ENCODE results near the gene MRPL28. TPM values are rescaled to one million over a fixed set of nuclear protein-coding genes. Genes with fewer than 3 reads are reported as not detected.
"Not testable (repeated sequence)": the region's sequence is repeated elsewhere in the genome, so short reads cannot be mapped to it uniquely, and the experiment has no call there.

The MRPL28 gene
- total and polyA plus RNA-seq, 10 donors, result 38.0 to 108 (median 55.8) TPM

DNA sequence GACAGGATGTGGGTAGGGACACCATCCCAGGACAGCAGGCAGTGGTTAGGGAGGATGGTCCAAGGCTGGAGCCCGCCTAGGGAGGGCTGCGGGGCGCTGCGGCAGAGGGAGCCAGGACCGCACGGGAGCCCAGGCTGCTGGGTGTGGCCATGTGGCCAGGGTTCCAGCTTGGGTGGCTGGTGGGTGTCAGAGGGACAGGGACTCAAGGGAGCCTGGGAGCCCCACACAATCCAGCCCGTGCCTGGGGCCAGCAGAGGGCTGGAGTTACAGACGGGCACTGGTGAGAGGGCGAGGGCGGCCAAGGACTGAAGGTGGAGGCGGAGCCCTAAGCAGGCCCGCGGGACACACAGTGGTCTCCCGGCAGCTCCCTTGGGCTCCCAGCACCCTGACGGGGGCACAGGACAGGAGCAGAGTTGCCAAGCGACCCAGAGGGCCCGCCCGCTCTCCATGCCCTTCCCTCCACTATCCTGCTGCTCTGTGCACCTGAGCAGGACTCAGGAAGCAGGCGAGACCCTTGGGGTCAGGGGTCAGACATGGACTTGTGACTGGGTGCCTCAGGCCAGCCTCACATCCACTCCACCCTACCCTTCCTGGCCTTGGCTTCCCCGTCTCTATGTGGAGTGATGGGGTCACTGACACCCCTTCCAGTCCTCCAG is 7.1 kb downstream of the MRPL28 start:
- intact Hi-C loops (cut with DNase I; ENCODE audit: low total_unique reads), result loop anchor here (5.0 kb wide), 1 partner anchor 256 kb away; no protein-coding TSS in a partner anchor
- Histone ChIP-seq H3K9me3 (no peaks in the 10 kb centered on the region), H3K36me3 (peaks cover 0 to 24% (median 21%) of the 10 kb centered on the region in 6 donors), H3K27ac (no peak overlapping the region), H3K27me3 (replicated peaks in 1 of 7) (peaks cover 0 to 28% (median 4%) of the 10 kb centered on the region in 7 donors), H3K4me1 (peaks cover 0 to 11% (median 3%) of the 10 kb centered on the region in 6 donors), H3K4me3 (no peak overlapping the region)
- DNase-seq, result peak; percentile 63
- 61 to 83% (median 62%) methylated on average over 10 to 20 of the region's 20 CpGs for WGBS, 5 donors
- TF ChIP-seq, protein P1, sequence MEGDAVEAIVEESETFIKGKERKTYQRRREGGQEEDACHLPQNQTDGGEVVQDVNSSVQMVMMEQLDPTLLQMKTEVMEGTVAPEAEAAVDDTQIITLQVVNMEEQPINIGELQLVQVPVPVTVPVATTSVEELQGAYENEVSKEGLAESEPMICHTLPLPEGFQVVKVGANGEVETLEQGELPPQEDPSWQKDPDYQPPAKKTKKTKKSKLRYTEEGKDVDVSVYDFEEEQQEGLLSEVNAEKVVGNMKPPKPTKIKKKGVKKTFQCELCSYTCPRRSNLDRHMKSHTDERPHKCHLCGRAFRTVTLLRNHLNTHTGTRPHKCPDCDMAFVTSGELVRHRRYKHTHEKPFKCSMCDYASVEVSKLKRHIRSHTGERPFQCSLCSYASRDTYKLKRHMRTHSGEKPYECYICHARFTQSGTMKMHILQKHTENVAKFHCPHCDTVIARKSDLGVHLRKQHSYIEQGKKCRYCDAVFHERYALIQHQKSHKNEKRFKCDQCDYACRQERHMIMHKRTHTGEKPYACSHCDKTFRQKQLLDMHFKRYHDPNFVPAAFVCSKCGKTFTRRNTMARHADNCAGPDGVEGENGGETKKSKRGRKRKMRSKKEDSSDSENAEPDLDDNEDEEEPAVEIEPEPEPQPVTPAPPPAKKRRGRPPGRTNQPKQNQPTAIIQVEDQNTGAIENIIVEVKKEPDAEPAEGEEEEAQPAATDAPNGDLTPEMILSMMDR (IDR thresholded peaks at IDR 0.05 in 8 of 11, conservative IDR thresholded peaks at IDR 0.05 in 3 of 11), result no peak
- TF ChIP-seq POLR2AphosphoS5 (IDR thresholded peaks at IDR 0.05), result no peak
- no peak for TF ChIP-seq POLR2A (IDR thresholded peaks at IDR 0.05)

DNA sequence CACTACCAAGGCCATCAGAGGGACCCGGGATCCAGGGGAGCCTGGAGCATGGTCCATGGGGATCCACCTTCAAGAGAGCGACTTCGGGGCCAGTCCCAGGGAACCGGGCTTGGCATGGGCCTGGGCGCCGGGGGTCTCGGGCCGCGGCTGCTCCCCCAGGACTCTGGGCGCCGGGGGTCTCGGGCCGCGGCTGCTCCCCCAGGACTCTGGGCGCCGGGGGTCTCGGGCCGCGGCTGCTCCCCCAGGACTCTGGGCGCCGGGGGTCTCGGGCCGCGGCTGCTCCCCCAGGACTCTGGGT is 7.7 kb downstream of the MRPL28 start:
- DNase-seq, H3K9me3 ChIP-seq, H3K4me3 ChIP-seq, H3K27ac ChIP-seq: not testable (repeated sequence)
- peaks cover 0 to 18% (median 15%) of the 10 kb centered on the region in 6 donors for H3K36me3 ChIP-seq
- intact Hi-C loops (cut with DNase I; ENCODE audit: low total_unique reads), result loop anchor here (5.0 kb wide), 1 partner anchor 255 kb away; no protein-coding TSS in a partner anchor
- peaks cover 0 to 28% (median 4%) of the 10 kb centered on the region in 7 donors for H3K27me3 ChIP-seq (replicated peaks in 1 of 7)
- WGBS, 5 donors, result 80 to 89% (median 84%) methylated on average over 1 to 24 of the region's 24 CpGs
- peaks cover 0 to 11% (median 3%) of the 10 kb centered on the region in 6 donors for H3K4me1 ChIP-seq

DNA sequence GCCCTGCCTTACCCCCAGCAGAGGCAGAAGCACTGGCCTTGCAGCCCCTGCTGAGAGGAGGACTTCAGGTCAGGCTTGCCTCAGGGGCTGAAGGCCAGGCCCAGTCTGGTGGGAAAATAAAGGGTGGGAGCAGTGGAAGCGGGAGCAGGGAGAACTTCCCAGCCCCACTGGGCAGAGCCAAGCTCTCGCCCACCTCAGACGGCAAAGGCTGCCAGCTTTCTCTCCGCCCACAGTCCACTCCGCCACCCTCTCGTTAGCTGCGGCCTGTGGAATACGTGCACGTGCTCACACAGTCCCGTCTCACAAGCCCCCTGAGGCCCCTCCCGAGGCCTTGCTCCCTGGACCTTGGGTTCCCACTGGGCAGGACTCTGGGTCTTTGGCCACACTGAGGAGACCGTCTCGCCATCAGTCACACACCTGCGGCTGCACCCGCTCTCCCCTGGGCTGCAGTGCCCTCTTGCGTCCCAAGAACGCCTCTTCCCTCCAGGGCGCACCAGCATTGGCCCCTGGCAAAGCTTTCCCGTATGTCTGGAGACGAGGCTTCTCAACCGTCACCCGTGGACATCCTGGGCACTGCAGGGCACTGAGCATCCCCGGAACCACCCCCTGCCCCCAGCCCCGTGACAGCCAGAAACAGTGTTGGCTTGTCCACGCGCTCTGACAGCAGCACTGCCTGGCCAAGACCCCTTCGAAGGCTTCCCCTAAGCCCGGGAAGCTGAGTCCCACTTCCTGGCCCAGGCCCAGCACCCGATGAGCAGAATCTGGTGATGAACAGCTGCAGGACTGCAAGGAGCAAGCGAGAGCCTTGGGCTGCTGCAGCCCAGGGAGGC is 8.3 kb downstream of the MRPL28 start:
- TF ChIP-seq POLR2AphosphoS5 (IDR thresholded peaks at IDR 0.05) (peak; percentile 44 to 70 (median 70)), POLR2A (IDR thresholded peaks at IDR 0.05) (no peak)
- TF ChIP-seq, protein P1 (IDR thresholded peaks at IDR 0.05 in 8 of 11, conservative IDR thresholded peaks at IDR 0.05 in 3 of 11), result peak; percentile 71 to 94 (median 82)
- peaks cover 0 to 28% (median 4%) of the 10 kb centered on the region in 7 donors for H3K27me3 ChIP-seq (replicated peaks in 1 of 7)
- WGBS, 5 donors, result 24 to 45% (median 33%) methylated on average over 21 to 30 of the region's 30 CpGs

DNA sequence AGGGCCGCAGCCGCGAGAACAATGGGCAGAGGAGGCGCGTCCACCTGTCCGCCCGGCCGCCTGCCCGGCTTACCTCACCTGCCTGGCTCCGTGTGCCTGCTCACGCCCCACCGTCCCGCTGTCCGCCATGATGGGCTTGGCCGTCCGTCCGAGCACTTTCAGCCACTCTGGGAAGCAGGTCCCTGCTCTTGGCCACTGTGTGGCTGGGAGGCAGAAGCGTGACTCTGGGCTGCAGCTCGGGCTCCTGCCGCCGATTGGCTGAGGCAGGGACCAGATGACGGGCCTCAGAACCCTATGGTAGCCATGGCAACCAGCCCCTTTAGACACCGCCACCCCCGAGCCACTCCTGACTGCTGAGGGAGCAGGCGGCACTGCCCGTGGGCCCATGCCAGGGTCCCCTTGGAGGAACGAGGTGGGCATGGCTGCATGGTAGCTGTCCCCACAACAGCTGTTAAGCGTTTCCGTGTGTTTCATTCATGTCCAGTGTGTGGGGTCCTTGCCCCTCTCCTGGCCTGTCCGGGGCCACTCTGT is 8.9 kb downstream of the MRPL28 start:
- H3K4me1 ChIP-seq, result peaks cover 0 to 11% (median 3%) of the 10 kb centered on the region in 6 donors
- peaks cover 0 to 6% (median 3%) of the 10 kb centered on the region in 6 donors for H3K36me3 ChIP-seq
- peaks cover 0 to 28% (median 4%) of the 10 kb centered on the region in 7 donors for H3K27me3 ChIP-seq (replicated peaks in 1 of 7)
- 83 to 91% (median 88%) methylated on average over 20 to 30 of the region's 30 CpGs for WGBS, 5 donors
- intact Hi-C loops (cut with DNase I; ENCODE audit: low total_unique reads), result loop anchor here (5.0 kb wide), 1 partner anchor 254 kb away; no protein-coding TSS in a partner anchor
- TF ChIP-seq, protein P1 (IDR thresholded peaks at IDR 0.05 in 8 of 11, conservative IDR thresholded peaks at IDR 0.05 in 3 of 11), result no peak
- no peak for TF ChIP-seq POLR2AphosphoS5 (IDR thresholded peaks at IDR 0.05)
- TF ChIP-seq POLR2A (IDR thresholded peaks at IDR 0.05), result no peak
- no peak overlapping the region for H3K27ac ChIP-seq
- no peak for DNase-seq
- H3K9me3 ChIP-seq, result no peaks in the 10 kb centered on the region
- no peak overlapping the region for H3K4me3 ChIP-seq

More for the DNA sequence above, 8.3 kb downstream of the MRPL28 start:
- peak; percentile 92 for DNase-seq
- no peaks in the 10 kb centered on the region for H3K9me3 ChIP-seq
- no peak overlapping the region for H3K4me3 ChIP-seq
- no peak overlapping the region for H3K27ac ChIP-seq
- intact Hi-C loops (cut with DNase I; ENCODE audit: low total_unique reads), result loop anchor here (5.0 kb wide), 1 partner anchor 255 kb away; no protein-coding TSS in a partner anchor
- peaks cover 0 to 12% (median 10%) of the 10 kb centered on the region in 6 donors for H3K36me3 ChIP-seq
- H3K4me1 ChIP-seq, result peaks cover 0 to 11% (median 3%) of the 10 kb centered on the region in 6 donors

Measured in spleen (tissue), 11 donors.